GM12874 (cell line): ENCODE results near the gene KCNAB2.

Source experiments
- TF ChIP-seq, protein P1 (sequence below): IDR thresholded peaks from 2 replicates; pipeline ENCODE4 v1.5.1; 2011; ENCODE audit warnings: low read depth, mild to moderate bottlenecking, control low read depth, low read length, moderate library complexity; ENCODE audit not compliant: insufficient read depth

The KCNAB2 gene

DNA sequence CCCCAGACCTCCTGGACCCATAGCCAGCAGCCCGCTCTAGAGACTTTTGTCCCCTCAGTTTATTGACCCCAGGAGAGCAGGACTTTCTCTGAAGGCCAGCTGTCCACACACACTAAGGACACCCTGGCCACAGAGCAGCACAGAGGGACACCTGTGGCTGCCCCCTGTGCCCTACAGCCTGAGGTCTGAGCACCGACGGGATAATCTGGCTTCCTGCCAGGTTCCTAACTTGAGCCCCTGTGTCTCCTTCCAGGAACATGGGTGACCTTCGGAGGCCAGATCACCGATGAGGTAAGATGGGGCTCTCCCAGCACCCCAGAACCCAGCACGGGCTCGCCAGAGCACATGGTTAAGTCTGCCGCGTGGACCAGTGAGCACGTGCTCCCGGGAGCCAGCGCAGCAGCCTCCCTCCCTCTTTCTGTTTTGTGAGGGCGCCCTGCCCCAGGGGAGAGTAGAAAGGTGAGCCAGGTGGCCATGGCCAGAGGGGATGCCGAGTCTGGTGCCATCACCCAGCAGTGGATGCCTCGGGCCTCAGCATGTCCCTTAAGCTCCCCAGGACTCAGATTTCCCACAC, 27.9 kb downstream of the KCNAB2 start:
- TF ChIP-seq, protein P1, sequence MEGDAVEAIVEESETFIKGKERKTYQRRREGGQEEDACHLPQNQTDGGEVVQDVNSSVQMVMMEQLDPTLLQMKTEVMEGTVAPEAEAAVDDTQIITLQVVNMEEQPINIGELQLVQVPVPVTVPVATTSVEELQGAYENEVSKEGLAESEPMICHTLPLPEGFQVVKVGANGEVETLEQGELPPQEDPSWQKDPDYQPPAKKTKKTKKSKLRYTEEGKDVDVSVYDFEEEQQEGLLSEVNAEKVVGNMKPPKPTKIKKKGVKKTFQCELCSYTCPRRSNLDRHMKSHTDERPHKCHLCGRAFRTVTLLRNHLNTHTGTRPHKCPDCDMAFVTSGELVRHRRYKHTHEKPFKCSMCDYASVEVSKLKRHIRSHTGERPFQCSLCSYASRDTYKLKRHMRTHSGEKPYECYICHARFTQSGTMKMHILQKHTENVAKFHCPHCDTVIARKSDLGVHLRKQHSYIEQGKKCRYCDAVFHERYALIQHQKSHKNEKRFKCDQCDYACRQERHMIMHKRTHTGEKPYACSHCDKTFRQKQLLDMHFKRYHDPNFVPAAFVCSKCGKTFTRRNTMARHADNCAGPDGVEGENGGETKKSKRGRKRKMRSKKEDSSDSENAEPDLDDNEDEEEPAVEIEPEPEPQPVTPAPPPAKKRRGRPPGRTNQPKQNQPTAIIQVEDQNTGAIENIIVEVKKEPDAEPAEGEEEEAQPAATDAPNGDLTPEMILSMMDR: no peak

DNA sequence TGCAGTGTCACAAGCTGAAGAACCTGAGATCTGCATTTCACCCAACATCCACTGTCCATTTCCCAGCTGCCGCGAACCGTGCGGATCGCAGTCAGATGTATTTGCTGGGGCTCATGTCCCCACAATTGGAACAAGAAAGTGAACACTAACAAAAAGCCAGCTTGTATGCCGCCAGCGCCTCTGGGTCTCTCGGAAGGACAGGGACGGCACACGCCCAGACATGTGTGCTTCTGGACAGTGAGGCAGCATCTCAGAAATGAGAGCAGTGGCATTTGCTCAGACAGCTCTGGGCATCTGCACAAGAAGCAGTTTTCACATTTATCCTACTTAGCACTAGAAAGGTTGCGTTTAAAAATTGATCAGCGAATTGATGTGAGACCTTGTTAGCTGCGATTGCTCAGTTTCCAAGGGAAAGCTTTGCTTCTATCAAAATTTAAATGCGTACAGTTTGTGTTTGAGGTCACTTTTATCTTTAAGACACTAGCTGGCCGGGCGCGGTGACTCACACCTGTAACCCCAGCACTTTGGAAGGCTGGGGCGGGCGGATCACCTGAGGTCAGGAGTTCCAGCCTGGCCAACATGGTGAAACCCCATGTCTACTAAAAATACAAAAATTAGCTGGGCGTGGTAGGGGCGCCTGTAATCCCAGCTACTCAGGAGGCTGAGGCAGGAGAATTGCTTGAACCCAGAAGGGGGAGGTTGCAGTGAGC, 28.7 kb downstream of the KCNAB2 start:
- TF ChIP-seq, protein P1: no peak

DNA sequence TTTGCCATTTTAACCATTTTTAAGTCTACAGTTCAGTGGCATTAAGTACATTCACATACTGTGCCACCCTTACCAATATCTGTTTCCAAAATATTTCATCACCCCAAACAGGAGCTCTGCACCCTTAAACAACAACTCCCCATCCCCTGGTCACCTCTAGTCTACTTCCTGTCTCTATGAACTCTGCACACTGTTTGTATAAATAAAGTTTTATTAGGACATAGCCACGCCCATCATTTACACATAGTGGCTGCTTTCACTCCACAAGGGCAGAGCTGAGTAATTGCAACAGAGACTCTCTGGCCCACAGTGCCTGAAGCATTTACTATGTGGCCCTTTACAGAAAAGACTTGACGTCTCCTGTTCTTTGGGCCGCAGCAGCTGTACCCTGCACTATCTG, 30.1 kb downstream of the KCNAB2 start:
- TF ChIP-seq, protein P1: no peak

DNA sequence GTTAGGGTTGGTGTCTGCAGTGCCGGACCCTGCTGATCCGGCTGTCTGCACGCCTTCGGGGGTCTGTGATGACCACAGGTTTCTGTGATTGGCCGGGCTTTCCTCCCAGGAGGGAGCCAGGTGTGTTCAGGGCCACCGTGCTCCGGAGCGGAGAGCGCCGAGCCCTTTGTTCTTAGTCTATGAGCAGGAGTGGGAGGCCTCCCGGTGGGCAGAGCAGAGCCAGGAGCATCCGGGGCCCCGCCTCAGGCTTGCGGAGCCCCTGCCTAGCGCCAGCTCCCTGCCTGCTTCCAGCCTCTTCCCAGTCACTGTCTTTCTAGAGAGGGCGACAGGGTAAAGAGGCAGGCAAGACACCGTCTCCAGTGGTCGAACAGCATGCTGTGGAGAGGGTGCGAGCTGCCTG, 31.8 kb downstream of the KCNAB2 start:
- TF ChIP-seq, protein P1: no peak

DNA sequence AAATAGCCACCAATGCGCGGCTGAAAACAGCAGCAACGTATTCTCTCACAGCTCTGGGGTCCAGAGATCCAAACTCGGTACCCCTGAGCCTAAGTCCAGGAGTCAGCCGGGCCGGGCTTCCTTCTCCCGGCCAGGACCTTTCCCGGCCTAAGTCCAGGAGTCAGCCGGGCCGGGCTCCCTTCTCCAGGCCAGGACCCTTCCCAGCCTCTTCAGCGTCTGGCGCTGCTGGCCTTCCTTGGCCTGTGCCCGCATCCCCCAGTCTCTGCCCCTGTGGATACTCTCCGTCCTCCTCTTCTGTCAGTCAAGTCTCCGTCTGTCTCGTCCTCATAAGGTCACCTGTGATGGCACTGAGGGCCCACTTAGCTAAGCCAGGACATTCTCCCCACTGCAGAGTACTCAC, 32.2 kb downstream of the KCNAB2 start:
- TF ChIP-seq, protein P1: no peak

DNA sequence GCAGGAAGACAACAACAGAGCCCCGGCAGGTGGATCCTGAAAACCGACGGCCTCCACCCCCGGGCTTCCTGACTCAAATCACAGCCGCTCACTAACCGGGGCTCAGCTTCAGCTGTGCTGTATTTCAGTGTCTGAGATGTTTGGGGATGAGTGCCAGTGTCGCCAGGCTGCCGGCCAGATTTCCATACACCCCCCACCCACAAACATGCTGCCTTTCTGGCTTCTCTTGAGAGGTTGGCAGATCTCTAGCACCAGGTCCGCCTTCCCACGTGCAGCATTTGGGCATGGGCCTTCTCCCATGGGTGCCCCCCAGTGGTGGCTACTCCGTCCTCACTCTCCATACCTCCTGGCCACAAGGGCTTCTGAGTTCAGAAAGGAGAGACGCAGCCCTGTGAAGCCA, 34.8 kb downstream of the KCNAB2 start:
- TF ChIP-seq, protein P1: no peak

DNA sequence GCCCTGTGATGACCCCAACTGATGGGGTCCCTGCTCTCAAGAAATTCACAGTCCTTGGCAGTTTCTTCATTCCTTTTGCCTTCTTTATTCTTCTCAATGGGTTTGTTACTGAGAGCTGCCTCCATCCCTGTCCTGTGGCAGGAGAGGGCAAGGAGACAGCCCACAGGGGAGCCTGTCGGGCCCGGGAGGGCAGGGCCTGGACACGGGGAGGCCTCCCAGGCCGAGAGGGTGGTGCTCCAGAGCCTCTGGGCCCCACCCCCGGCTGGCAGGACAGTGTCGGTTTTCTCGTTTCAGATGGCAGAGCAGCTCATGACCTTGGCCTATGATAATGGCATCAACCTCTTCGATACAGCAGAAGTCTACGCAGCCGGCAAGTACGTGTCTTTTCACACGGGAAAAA, 36.2 kb downstream of the KCNAB2 start:
- TF ChIP-seq, protein P1: no peak
